H1 (cell line): ENCODE measurements around the gene DAB2IP. TPM values are rescaled to one million over a fixed set of nuclear protein-coding genes. Genes with fewer than 3 reads are reported as not detected.

Experiments used
- CTCF ChIA-PET: fragments of 300-600 bp; sonication (Branson Sonifier 250); formaldehyde crosslinking; loops from one replicate; lab custom pipeline; 2021; ENCODE audit not compliant: partially characterized antibody; lab: Charles Lee
- POLR2A ChIA-PET: fragments of 300-600 bp; sonication (Branson Sonifier 250); formaldehyde crosslinking; loops from one replicate; lab custom pipeline; 2021; ENCODE audit warnings: inconsistent platforms; ENCODE audit not compliant: partially characterized antibody; lab: Charles Lee
- DNase-seq, 2 experiments: peaks; one replicate each; pipeline versions ENCODE4 v3.0.0 to v3.0.0-alpha.2; 2010 to 2022; ENCODE audit warnings: low spot score in 2 of 2, low read depth in 1 of 2, mixed read lengths in 1 of 2
- FAIRE-seq: peaks from 2 replicates; lab custom pipeline; 2011; peaks lifted over from hg19 to GRCh38; lab: Jason Lieb, UNC
- H2AFZ ChIP-seq: 2 replicates; pipeline ENCODE4 v1.8.1; 2012; ENCODE audit warnings: low read length, inconsistent platforms
- H2AK5ac ChIP-seq: 2 replicates; pipeline ENCODE4 v1.6.1; 2013; ENCODE audit warnings: low read depth, low read length
- H2BK120ac ChIP-seq: replicated peaks from 2 replicates; pipeline ENCODE3; 2013; ENCODE audit warnings: low read depth, low read length, inconsistent platforms
- H2BK12ac ChIP-seq: 2 replicates; pipeline ENCODE4 v1.6.1; 2013; ENCODE audit warnings: low read depth, low read length
- H2BK15ac ChIP-seq: 2 replicates; pipeline ENCODE4 v1.6.1; 2013; ENCODE audit warnings: low read length
- H2BK20ac ChIP-seq: 2 replicates; pipeline ENCODE4 v1.6.1; 2013; ENCODE audit warnings: low read length
- H2BK5ac ChIP-seq: 2 replicates; pipeline ENCODE4 v1.6.1; 2013; ENCODE audit warnings: low read depth, low read length
- H3K14ac ChIP-seq: 2 replicates; pipeline ENCODE4 v1.6.1; 2013; ENCODE audit warnings: inconsistent platforms; ENCODE audit not compliant: insufficient read length
- H3K18ac ChIP-seq: 2 replicates; pipeline ENCODE4 v1.6.1; 2013; ENCODE audit warnings: low read length; ENCODE audit errors: extremely low read depth
- H3K23ac ChIP-seq: 2 replicates; pipeline ENCODE4 v1.6.1; 2013; ENCODE audit warnings: inconsistent platforms; ENCODE audit not compliant: insufficient read length
- H3K23me2 ChIP-seq: 2 replicates; pipeline ENCODE4 v1.6.1; 2013; ENCODE audit warnings: low read depth, low read length
- H3K27ac ChIP-seq: 2 replicates; pipeline ENCODE4 v1.6.1; 2011; ENCODE audit warnings: low read depth, low read length, inconsistent platforms
- H3K27me3 ChIP-seq, 4 experiments: replicated peaks in 1 of 4; 1 replicate in 1 of 4; 2 replicates in 3 of 4; pipeline versions ENCODE4 v1.6.1 to v1.8.1; 2011 to 2013; ENCODE audit warnings: low read length in 3 of 4, mild to moderate bottlenecking in 3 of 4, inconsistent platforms in 2 of 4, mixed read lengths in 2 of 4, moderate library complexity in 1 of 4; ENCODE audit not compliant: control insufficient read depth in 3 of 4, insufficient read depth in 3 of 4; ENCODE audit errors: extremely low read depth in 1 of 4
- H3K36me3 ChIP-seq, 4 experiments: 2 replicates each; pipeline versions ENCODE4 v1.6.1 to v1.8.1; 2011 to 2013; ENCODE audit warnings: mild to moderate bottlenecking in 4 of 4, low read length in 3 of 4, moderate library complexity in 2 of 4, control low read depth in 1 of 4, inconsistent platforms in 1 of 4; ENCODE audit not compliant: insufficient read depth in 4 of 4, control insufficient read depth in 2 of 4
- H3K4ac ChIP-seq: replicated peaks from 2 replicates; pipeline ENCODE3; 2013; ENCODE audit warnings: low read length, low read depth, mixed read lengths, inconsistent platforms; ENCODE audit not compliant: insufficient read length
- H3K4me1 ChIP-seq, 4 experiments: replicated peaks in 1 of 4; 1 replicate in 1 of 4; 2 replicates in 3 of 4; pipeline versions ENCODE4 v1.6.1 to v1.8.1; 2011 to 2013; ENCODE audit warnings: low read length in 3 of 4, inconsistent platforms in 2 of 4, mixed read lengths in 1 of 4; ENCODE audit not compliant: insufficient read depth in 4 of 4, control insufficient read depth in 3 of 4
- H3K4me2 ChIP-seq, 2 experiments: 2 replicates each; pipeline versions ENCODE4 v1.6.1 to v1.8.1; 2011 to 2013; ENCODE audit warnings: low read depth in 2 of 2, low read length in 2 of 2, control low read depth in 1 of 2, inconsistent platforms in 1 of 2, mild to moderate bottlenecking in 1 of 2; ENCODE audit not compliant: insufficient read depth in 1 of 2
- H3K4me3 ChIP-seq, 4 experiments: fragments of 200-600, 300-600 bp in 1 of 4; sonication (generic), shearing (Covaris generic), sonication (Bioruptor Twin) in 1 of 4; 2 replicates each; pipeline versions ENCODE4 v1.5.1 to v1.8.1; 2011 to 2016; ENCODE audit warnings: low read length in 4 of 4, low read depth in 3 of 4, control low read depth in 2 of 4, inconsistent platforms in 2 of 4, mild to moderate bottlenecking in 2 of 4, mixed read lengths in 1 of 4, moderate library complexity in 1 of 4; ENCODE audit not compliant: insufficient read depth in 2 of 4; ENCODE audit errors: extremely low read depth in 1 of 4
- H3K56ac ChIP-seq: replicated peaks from 2 replicates; pipeline ENCODE3; 2013; ENCODE audit warnings: low read depth, mild to moderate bottlenecking, mixed read lengths, low read length, inconsistent platforms; ENCODE audit not compliant: insufficient read length
- H3K79me1 ChIP-seq: 2 replicates; pipeline ENCODE4 v1.6.1; 2013; ENCODE audit warnings: low read depth, low read length, control low read depth
- H3K79me2 ChIP-seq, 2 experiments: 2 replicates each; pipeline versions ENCODE4 v1.6.1 to v1.8.1; 2012 to 2013; ENCODE audit warnings: low read length in 2 of 2, mild to moderate bottlenecking in 2 of 2, inconsistent platforms in 1 of 2; ENCODE audit not compliant: insufficient read depth in 2 of 2, control insufficient read depth in 1 of 2
- H3K9ac ChIP-seq, 4 experiments: replicated peaks in 1 of 4; 1 replicate in 1 of 4; 2 replicates in 3 of 4; pipeline versions ENCODE4 v1.6.1 to v1.8.1; 2011 to 2013; ENCODE audit warnings: low read depth in 3 of 4, low read length in 3 of 4, control low read depth in 2 of 4, mild to moderate bottlenecking in 2 of 4, moderate library complexity in 2 of 4, inconsistent platforms in 1 of 4; ENCODE audit errors: extremely low read depth in 1 of 4
- H3K9me3 ChIP-seq, 2 experiments: 2 replicates each; pipeline versions ENCODE4 v1.6.1 to v1.8.1; 2012 to 2013; ENCODE audit warnings: mild to moderate bottlenecking in 2 of 2, moderate library complexity in 2 of 2, control low read depth in 1 of 2, inconsistent platforms in 1 of 2, low read depth in 1 of 2, low read length in 1 of 2, mixed read lengths in 1 of 2; ENCODE audit not compliant: insufficient read depth in 2 of 2
- H4K20me1 ChIP-seq, 2 experiments: replicated peaks in 1 of 2; 2 replicates each; pipeline versions ENCODE3 to v1.8.1; 2011 to 2013; ENCODE audit warnings: inconsistent platforms in 2 of 2, low read length in 2 of 2, mild to moderate bottlenecking in 1 of 2; ENCODE audit not compliant: insufficient read depth in 2 of 2, control insufficient read depth in 1 of 2
- H4K5ac ChIP-seq: 2 replicates; pipeline ENCODE4 v1.6.1; 2013; ENCODE audit warnings: low read length, low read depth, mixed read lengths, inconsistent platforms; ENCODE audit not compliant: insufficient read length
- H4K8ac ChIP-seq: 2 replicates; pipeline ENCODE4 v1.8.0; 2013; ENCODE audit warnings: mild to moderate bottlenecking, moderate library complexity, low read length, inconsistent platforms; ENCODE audit not compliant: insufficient read depth; ENCODE audit errors: extremely low read depth
- H4K91ac ChIP-seq: replicated peaks from 2 replicates; pipeline ENCODE3; 2013; ENCODE audit warnings: low read length, mixed read lengths, inconsistent platforms; ENCODE audit not compliant: insufficient read length
- BRCA1 ChIP-seq: IDR thresholded peaks from 2 replicates; pipeline ENCODE4 v1.6.1; 2012; ENCODE audit warnings: low read depth, low read length, improper control_type of control experiment
- CBX5 ChIP-seq: fragments of 300-800, 300-1000 bp; sonication (generic); IDR thresholded peaks from 2 replicates; pipeline ENCODE4 v1.7.1; 2016; ENCODE audit warnings: antibody characterized with exemption, low read length, low read depth
- E2F6 ChIP-seq: IDR thresholded peaks from 2 replicates; pipeline ENCODE4 v1.6.1; 2012; ENCODE audit warnings: inconsistent platforms
- KDM1A ChIP-seq: fragments of 200-600, 300-600 bp; sonication (generic); IDR thresholded peaks from 2 replicates; pipeline ENCODE4 v1.7.1; 2016; ENCODE audit warnings: mild to moderate bottlenecking, low read length, borderline replicate concordance
- KDM4A ChIP-seq: IDR thresholded peaks from one replicate; pipeline ENCODE4 v1.7.1; 2012; ENCODE audit warnings: low read depth, mild to moderate bottlenecking, moderate library complexity, low read length, inconsistent platforms; ENCODE audit not compliant: severe bottlenecking
- TBP ChIP-seq: IDR thresholded peaks from 2 replicates; pipeline ENCODE4 v1.6.1; 2011; ENCODE audit warnings: low read depth, low read length, improper control_type of control experiment
- ZNF274 ChIP-seq: IDR thresholded peaks from 2 replicates; pipeline ENCODE4 v1.7.0; 2012; ENCODE audit warnings: low read length, borderline replicate concordance; ENCODE audit errors: extremely low read depth
- WGBS, 2 experiments: shearing (Covaris generic) in 1 of 2; methylation state at CpG; one replicate each; pipeline versions ENCODE4 v1.1.6 to v1.1.7; 2013 to 2015; ENCODE audit warnings: low lambda C conversion rate in 2 of 2, mixed read lengths in 2 of 2, inconsistent platforms in 1 of 2, low coverage in 1 of 2, missing lambda C conversion rate in 1 of 2; ENCODE audit not compliant: insufficient replicate concordance in 2 of 2, insufficient coverage in 1 of 2, insufficient read length in 1 of 2; ENCODE audit errors: extremely low coverage in 1 of 2, missing lambda C conversion rate in 1 of 2; 5-methylcytosine and 5-hydroxymethylcytosine counted together
- polyA plus RNA-seq, 7 experiments: library from polyadenylated mRNA; depleted of rRNA in 3 of 7; stranded (reverse) in 5 of 7; unstranded in 2 of 7; fragments of >200 nt in 5 of 7; fragments of 200-250 nt in 2 of 7; gene quantifications; 1 replicate in 5 of 7; 2 replicates in 1 of 7; 4 replicates in 1 of 7; pipeline versions ENCODE4 v1.2.1 to v1.2.3, GENCODE V29; 2011 to 2013; ENCODE audit warnings: missing spikeins in 2 of 7, mixed read lengths in 2 of 7
- total RNA-seq: library from RNA; stranded (reverse); fragmentation: NEBNext Ultra II Directional; extraction: Animal tissue kit (Norgen Biotek cat#: 25700); gene quantifications from 2 replicates; pipeline ENCODE4 v1.2.1, GENCODE V29; 2021

DAB2IP gene
- total and polyA plus RNA-seq, 2 of the 8 experiments (the other 6 are each of a cell fraction or from before 2014, with no cell fraction given) = 19.7 to 39.5 TPM

DNA sequence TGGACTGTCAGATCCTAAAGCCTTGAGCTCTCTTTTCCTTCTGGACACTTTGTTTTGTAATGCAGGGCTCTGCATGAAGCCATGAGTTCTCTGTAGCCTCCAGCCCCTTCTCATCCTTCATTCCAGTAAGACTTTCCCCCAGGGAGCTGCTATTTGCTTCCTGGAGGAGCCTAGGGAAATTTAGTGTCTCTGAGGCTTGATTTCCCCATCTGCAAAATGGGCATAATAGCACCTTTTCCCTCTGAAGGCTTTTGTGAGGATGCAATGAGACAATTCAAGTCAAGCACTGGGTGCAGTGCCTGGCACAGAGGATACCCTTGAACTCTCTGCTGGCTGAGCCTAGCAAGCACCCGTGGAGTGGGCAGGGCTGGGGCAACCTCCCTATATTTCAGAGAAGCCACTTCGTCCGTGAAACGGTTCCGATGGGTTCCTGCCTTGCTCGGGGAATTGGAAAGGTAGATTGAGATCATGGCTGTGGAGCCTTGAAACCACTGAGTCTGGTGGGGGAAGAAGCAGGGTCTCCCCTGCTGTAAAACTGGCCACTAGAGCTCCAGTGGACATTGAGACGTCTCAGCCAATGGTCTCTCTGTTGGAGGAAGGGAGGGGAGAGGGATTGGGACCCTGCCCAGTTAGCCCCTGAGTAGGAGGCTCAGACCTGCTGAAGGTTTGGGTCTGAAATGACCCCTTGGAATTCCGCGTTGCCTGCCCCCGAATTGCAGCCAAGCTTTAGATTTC lies 14.3 kb upstream of the DAB2IP start:
- POLR2A ChIA-PET = interaction anchor here (0.8 to 0.9 kb wide), 2 partner anchors 9 to 11 kb away, joined by 3 read pairs; no protein-coding TSS in a partner anchor
- no peak overlapping the region for H3K4me3 ChIP-seq

More for the DNA sequence above, 14.3 kb upstream of the DAB2IP start:
- Histone ChIP-seq H3K23ac (no peak overlapping the region), H4K20me1 (peaks cover 6 to 15% of the 10 kb centered on the region in 2 experiments), H2BK12ac (no peak overlapping the region), H2BK15ac (no peak overlapping the region), H3K23me2 (no peaks in the 10 kb centered on the region), H3K9ac (no peak overlapping the region), H2BK20ac (no peak overlapping the region), H3K9me3 (no peaks in the 10 kb centered on the region), H3K79me2 (no peaks in the 10 kb centered on the region; a peak in 1 of 4 replicates), H3K4me2 (no peak overlapping the region), H3K18ac (no peak overlapping the region), H3K27me3 (no peaks in the 10 kb centered on the region), H2AK5ac (no peak overlapping the region), H4K5ac (no peak overlapping the region), H3K56ac (no peak overlapping the region), H3K27ac (no peak overlapping the region), H3K36me3 (no peaks in the 10 kb centered on the region), H2BK5ac (no peak overlapping the region), H3K4me1 (peaks cover 0 to 20% (median 13%) of the 10 kb centered on the region in 4 experiments; a peak in 5 of 7 replicates), H2AFZ (no peak overlapping the region), H4K8ac (no peak overlapping the region), H3K14ac (no peak overlapping the region), H3K4ac (no peak overlapping the region), H4K91ac (no peak overlapping the region), H2BK120ac (no peak overlapping the region), H3K79me1 (peaks cover 3% of the 10 kb centered on the region; the same call in 1 of the 2 replicates)
- WGBS, 2 experiments = 88% methylated on average over 10 of the region's 10 CpGs; no CpG with 5 or more reads in 1 of the 2 experiments
- FAIRE-seq = no peak
- CTCF ChIA-PET = interaction anchor here (0.8 to 24.2 kb wide), 14 partner anchors 7 to 462 kb away, joined by 3 to 670 read pairs (median 5); no protein-coding TSS in a partner anchor
- TF ChIP-seq ZNF274 (no peak), BRCA1 (no peak), E2F6 (no peak), CBX5 (no peak), TBP (no peak), KDM4A (no peak), KDM1A (0 out of 2 replicates have a peak, but pooled peaks have one; percentile 66)
- no peak for DNase-seq
